Progenitor cell of endocrine pancreas (in vitro differentiated cells): ENCODE results near the gene TRAF2. TPM values are rescaled to one million over a fixed set of nuclear protein-coding genes. Genes with fewer than 3 reads are reported as not detected.

ENCODE experiments used
- DNase-seq: peaks from one replicate; pipeline ENCODE4 v3.0.0; 2021; ENCODE audit warnings: low spot score; ENCODE audit not compliant: unreplicated experiment
- H3K27ac Mint-ChIP-seq: 2 replicates; pipeline ENCODE4 v1.8.0; 2021; ENCODE audit warnings: mild to moderate bottlenecking, moderate library complexity, mixed read lengths
- H3K27me3 Mint-ChIP-seq: 2 replicates; pipeline ENCODE4 v1.8.0; 2021; ENCODE audit warnings: mixed read lengths
- H3K36me3 Mint-ChIP-seq: 2 replicates; pipeline ENCODE4 v1.8.0; 2022; ENCODE audit warnings: mixed read lengths; ENCODE audit not compliant: insufficient read depth
- H3K4me1 Mint-ChIP-seq: 2 replicates; pipeline ENCODE4 v1.8.0; 2021; ENCODE audit warnings: low read depth, mixed read lengths
- H3K4me3 Mint-ChIP-seq: 2 replicates; pipeline ENCODE4 v1.8.0; 2021; ENCODE audit warnings: low read depth, mild to moderate bottlenecking, moderate library complexity, mixed read lengths
- H3K9me3 Mint-ChIP-seq: 2 replicates; pipeline ENCODE4 v1.8.0; 2021; ENCODE audit warnings: low read depth, mixed read lengths
- total RNA-seq: library from RNA; stranded (reverse); gene quantifications from 2 replicates; pipeline ENCODE4 v1.2.1, GENCODE V29; 2021
- TF ChIP-seq, protein P1 (sequence below): fragments of 200-600 bp; sonication (generic); IDR thresholded peaks from one replicate; pipeline ENCODE4 v1.5.0; 2021; ENCODE audit warnings: antibody characterized with exemption, mild to moderate bottlenecking; ENCODE audit not compliant: unreplicated experiment

The TRAF2 gene
- total RNA-seq, 1 donor from 2014 or later = 23.4 TPM

- Mint-ChIP-seq H3K4me3 (no peak overlapping the region), H3K9me3 (peaks cover 7% of the 10 kb centered on the region), H3K4me1 (no peaks in the 10 kb centered on the region), H3K27ac (no peak overlapping the region), H3K36me3 (no peaks in the 10 kb centered on the region), H3K27me3 (no peaks in the 10 kb centered on the region)
- no peak for DNase-seq
- TF ChIP-seq, protein P1, sequence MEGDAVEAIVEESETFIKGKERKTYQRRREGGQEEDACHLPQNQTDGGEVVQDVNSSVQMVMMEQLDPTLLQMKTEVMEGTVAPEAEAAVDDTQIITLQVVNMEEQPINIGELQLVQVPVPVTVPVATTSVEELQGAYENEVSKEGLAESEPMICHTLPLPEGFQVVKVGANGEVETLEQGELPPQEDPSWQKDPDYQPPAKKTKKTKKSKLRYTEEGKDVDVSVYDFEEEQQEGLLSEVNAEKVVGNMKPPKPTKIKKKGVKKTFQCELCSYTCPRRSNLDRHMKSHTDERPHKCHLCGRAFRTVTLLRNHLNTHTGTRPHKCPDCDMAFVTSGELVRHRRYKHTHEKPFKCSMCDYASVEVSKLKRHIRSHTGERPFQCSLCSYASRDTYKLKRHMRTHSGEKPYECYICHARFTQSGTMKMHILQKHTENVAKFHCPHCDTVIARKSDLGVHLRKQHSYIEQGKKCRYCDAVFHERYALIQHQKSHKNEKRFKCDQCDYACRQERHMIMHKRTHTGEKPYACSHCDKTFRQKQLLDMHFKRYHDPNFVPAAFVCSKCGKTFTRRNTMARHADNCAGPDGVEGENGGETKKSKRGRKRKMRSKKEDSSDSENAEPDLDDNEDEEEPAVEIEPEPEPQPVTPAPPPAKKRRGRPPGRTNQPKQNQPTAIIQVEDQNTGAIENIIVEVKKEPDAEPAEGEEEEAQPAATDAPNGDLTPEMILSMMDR = no peak
Observed at GRCh38 chr9:136955202-136955942, 69.1 kb downstream of the TRAF2 start.

DNA sequence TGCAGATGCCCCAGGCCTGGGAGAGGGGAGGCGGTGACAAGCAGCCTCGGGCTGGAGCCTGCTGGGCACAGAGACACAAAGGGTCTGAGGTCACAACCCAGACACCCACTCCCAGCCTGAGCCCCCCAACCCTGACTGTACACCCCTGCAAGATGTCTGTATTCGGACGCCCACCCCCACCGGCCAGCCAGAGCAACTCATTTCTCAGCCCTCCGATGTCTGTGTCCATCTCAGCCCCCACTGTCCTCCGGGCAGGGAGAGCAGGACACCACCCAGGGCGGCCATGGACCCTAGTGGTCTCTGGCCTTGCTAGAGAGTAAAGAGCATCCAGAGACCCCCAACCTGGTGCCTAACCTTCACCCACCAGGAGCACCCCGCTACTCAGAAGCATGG is 69.6 kb downstream of the TRAF2 start:
- Mint-ChIP-seq H3K36me3 (no peaks in the 10 kb centered on the region), H3K27me3 (no peaks in the 10 kb centered on the region), H3K4me1 (no peaks in the 10 kb centered on the region), H3K27ac (no peak overlapping the region), H3K9me3 (peaks cover 7% of the 10 kb centered on the region), H3K4me3 (no peak overlapping the region)
- TF ChIP-seq, protein P1 = no peak
- DNase-seq = no peak

GRCh38 chr9:136956604-136957003 is 70.3 kb downstream of the TRAF2 start:
- peaks cover 7% of the 10 kb centered on the region for H3K9me3 Mint-ChIP-seq
- H3K27ac Mint-ChIP-seq = no peak overlapping the region
- no peak for DNase-seq
- no peak overlapping the region for H3K4me3 Mint-ChIP-seq
- H3K4me1 Mint-ChIP-seq = no peaks in the 10 kb centered on the region
- no peaks in the 10 kb centered on the region for H3K27me3 Mint-ChIP-seq
- TF ChIP-seq, protein P1 = no peak
- no peaks in the 10 kb centered on the region for H3K36me3 Mint-ChIP-seq

GRCh38 chr9:136957461-136957860 is 71.1 kb downstream of the TRAF2 start:
- TF ChIP-seq, protein P1 = no peak
- H3K27me3 Mint-ChIP-seq = no peaks in the 10 kb centered on the region
- no peak overlapping the region for H3K27ac Mint-ChIP-seq
- no peak for DNase-seq
- no peak overlapping the region for H3K4me3 Mint-ChIP-seq
- no peaks in the 10 kb centered on the region for H3K4me1 Mint-ChIP-seq
- peaks cover 7% of the 10 kb centered on the region for H3K9me3 Mint-ChIP-seq
- H3K36me3 Mint-ChIP-seq = no peaks in the 10 kb centered on the region

DNA sequence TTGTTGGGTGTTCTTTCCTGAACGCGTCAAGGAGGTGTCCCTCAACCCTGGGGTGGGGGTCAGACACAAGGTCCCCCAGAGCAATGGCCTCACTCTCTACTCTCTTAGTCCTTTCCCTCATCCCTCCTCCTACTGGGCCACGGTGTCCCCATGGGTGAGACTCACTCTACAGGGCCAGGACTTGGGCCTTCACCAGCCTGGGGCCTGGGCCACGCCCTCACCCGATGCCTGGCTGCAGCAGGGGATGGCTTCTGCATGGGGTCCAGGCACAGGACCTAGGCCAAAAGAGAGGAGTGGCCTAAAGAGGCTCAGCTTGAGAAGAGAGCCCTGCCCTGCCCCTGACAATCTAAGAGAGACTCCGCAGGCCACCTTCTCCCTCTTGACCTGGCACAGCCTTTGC is 71.6 kb downstream of the TRAF2 start:
- no peaks in the 10 kb centered on the region for H3K4me1 Mint-ChIP-seq
- TF ChIP-seq, protein P1 = no peak
- no peaks in the 10 kb centered on the region for H3K27me3 Mint-ChIP-seq
- H3K4me3 Mint-ChIP-seq = no peak overlapping the region
- H3K36me3 Mint-ChIP-seq = no peaks in the 10 kb centered on the region
- peaks cover 7% of the 10 kb centered on the region for H3K9me3 Mint-ChIP-seq
- no peak for DNase-seq
- H3K27ac Mint-ChIP-seq = no peak overlapping the region
